GM19043 (cell line): ENCODE measurements around the gene PEBP1.

Experiments
- ATAC-seq: cut with Tn5 transposase; IDR thresholded peaks from one replicate; pipeline ENCODE4 v1.9.1; 2021; ENCODE audit warnings: low read depth; ENCODE audit not compliant: unreplicated experiment

PEBP1 gene

DNA sequence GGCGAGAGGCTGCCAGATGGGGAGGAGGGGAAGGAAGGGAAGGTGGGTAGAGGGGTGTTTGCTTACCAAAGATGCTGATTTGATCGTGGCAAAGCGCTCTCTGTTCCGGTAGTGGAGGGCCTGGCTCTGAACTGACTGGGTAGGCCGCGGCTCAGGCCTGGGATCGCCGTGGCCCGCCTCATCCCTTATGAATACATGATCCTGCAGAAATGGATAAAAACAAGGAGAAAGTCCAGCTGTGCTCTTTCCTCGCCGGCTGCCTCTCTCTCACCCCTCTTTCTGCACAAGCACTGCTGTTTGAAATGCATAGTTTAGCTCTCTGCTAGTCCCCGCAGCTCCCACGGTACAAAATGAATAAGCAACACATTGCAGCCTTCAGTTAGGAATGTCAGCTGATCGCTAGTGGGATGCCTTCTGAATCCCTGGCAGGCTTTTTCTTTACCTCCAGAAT, 53.8 kb downstream of the PEBP1 start:
- ATAC-seq = no peak

GRCh38 chr12:118190266-118190665, 54.3 kb downstream of the PEBP1 start:
- ATAC-seq = no peak

DNA sequence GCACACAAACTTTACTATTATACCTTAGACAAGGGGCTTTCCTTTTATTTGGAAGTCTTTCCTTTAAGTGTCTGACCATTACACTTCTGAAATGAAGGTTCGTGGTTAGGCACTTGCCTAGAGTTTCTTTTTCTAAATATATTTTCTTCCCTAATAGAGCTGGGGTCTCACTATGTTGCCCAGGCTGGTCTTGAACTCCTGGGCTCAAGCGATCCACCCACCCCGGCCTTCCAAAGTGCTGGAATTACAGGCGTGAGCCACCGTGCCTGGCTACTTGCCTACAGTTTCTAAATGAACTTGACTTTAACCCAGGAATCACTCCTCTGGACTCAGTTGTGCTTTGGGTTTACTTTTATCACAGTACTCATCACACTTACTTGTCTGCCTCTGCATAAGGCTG, 57.6 kb downstream of the PEBP1 start:
- no peak for ATAC-seq

DNA sequence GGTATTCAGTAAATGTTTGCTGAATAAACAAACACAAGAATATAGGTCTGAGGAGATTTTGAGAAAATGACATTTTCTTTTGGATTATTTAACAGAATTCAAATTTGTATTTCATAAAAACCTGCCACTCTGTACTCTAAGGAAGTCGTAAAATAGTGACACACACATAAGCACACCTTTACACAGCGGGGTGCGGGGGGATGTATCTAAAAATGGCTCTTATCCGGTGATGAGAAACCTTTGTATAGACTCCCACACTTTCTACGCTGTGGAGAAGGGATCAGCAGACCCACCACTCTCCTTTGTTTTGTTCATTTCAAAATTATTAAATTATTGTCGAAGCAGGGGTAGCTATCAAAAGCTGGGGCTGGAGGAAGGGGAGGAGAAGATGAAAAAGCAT, 58.0 kb downstream of the PEBP1 start:
- no peak for ATAC-seq
